ENCODE results near the gene WIPF3. TPM values are rescaled to one million over a fixed set of nuclear protein-coding genes. Genes with fewer than 3 reads are reported as not detected.

Gene WIPF3
- total RNA-seq, 1 experiment from 2014 or later, result 2.0 TPM

DNA sequence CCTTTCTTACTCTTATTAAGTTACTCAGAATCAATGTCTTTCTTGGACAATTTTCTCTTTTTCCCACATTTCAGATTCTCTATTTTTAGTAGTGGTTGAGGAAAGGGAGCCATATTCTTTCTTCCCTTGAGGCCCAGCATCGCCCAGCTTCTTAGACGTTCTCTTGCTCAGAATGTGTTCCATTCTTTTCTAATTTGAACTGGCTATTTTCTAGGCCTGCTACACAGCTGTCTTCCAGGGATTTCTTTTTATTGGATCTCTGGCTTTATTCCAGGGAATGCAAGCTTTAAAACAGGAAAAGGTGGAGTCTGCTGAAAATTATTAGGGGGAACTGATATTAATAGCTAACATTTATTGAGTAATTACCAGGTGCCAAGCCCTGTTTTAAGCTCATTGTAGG lies 58.3 kb downstream of the WIPF3 start:
- H3K27ac ChIP-seq (ENCODE audit: low read length), result no peak overlapping the region
- no peak for ATAC-seq
- intact Hi-C loops (cut with micrococcal nuclease; ENCODE audit: unreplicated experiment), result no loop called here
- no peaks in the 10 kb centered on the region for H3K36me3 ChIP-seq (ENCODE audit: control insufficient read depth, insufficient read depth, low read length)
- ChIA-PET POLR2A (no interaction called here), CTCF (no interaction called here)
- no peak for DNase-seq (ENCODE audit: low read depth, low spot score)
- H3K27me3 ChIP-seq (ENCODE audit: control insufficient read depth, insufficient read depth, low read length), result peaks cover 2% of the 10 kb centered on the region; the same call in 1 of the 2 replicates
- no TSS peak for BruUV-seq (replicated peaks)
- H3K4me3 ChIP-seq (ENCODE audit: low read depth in 2 of 2, low read length in 2 of 2), result no peak overlapping the region
- no peaks in the 10 kb centered on the region for H3K9me3 ChIP-seq (ENCODE audit: control insufficient read depth, insufficient read depth, low read depth, low read length)
- in situ Hi-C loops (cut with HindIII; ENCODE audit: low pct_unique_long_range_greater_than_20kb, low sequenced_read_pairs), result no loop called here
- TF ChIP-seq SIN3A (IDR thresholded peaks at IDR 0.05; ENCODE audit: borderline replicate concordance, insufficient read depth, low read depth, low read length), result no peak
- TF ChIP-seq, protein P1, sequence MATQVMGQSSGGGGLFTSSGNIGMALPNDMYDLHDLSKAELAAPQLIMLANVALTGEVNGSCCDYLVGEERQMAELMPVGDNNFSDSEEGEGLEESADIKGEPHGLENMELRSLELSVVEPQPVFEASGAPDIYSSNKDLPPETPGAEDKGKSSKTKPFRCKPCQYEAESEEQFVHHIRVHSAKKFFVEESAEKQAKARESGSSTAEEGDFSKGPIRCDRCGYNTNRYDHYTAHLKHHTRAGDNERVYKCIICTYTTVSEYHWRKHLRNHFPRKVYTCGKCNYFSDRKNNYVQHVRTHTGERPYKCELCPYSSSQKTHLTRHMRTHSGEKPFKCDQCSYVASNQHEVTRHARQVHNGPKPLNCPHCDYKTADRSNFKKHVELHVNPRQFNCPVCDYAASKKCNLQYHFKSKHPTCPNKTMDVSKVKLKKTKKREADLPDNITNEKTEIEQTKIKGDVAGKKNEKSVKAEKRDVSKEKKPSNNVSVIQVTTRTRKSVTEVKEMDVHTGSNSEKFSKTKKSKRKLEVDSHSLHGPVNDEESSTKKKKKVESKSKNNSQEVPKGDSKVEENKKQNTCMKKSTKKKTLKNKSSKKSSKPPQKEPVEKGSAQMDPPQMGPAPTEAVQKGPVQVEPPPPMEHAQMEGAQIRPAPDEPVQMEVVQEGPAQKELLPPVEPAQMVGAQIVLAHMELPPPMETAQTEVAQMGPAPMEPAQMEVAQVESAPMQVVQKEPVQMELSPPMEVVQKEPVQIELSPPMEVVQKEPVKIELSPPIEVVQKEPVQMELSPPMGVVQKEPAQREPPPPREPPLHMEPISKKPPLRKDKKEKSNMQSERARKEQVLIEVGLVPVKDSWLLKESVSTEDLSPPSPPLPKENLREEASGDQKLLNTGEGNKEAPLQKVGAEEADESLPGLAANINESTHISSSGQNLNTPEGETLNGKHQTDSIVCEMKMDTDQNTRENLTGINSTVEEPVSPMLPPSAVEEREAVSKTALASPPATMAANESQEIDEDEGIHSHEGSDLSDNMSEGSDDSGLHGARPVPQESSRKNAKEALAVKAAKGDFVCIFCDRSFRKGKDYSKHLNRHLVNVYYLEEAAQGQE (IDR thresholded peaks at IDR 0.05; ENCODE audit: insufficient read depth in 1 of 2, low read depth in 2 of 2, low read length in 1 of 2), result no peak
- TF ChIP-seq TCF7L2 (IDR thresholded peaks at IDR 0.05; ENCODE audit: low read depth, low read length), result no peak
- TF ChIP-seq POLR2AphosphoS5 (IDR thresholded peaks at IDR 0.05; ENCODE audit: low read depth, low read length), result no peak
- TF ChIP-seq, protein P2, sequence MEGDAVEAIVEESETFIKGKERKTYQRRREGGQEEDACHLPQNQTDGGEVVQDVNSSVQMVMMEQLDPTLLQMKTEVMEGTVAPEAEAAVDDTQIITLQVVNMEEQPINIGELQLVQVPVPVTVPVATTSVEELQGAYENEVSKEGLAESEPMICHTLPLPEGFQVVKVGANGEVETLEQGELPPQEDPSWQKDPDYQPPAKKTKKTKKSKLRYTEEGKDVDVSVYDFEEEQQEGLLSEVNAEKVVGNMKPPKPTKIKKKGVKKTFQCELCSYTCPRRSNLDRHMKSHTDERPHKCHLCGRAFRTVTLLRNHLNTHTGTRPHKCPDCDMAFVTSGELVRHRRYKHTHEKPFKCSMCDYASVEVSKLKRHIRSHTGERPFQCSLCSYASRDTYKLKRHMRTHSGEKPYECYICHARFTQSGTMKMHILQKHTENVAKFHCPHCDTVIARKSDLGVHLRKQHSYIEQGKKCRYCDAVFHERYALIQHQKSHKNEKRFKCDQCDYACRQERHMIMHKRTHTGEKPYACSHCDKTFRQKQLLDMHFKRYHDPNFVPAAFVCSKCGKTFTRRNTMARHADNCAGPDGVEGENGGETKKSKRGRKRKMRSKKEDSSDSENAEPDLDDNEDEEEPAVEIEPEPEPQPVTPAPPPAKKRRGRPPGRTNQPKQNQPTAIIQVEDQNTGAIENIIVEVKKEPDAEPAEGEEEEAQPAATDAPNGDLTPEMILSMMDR (IDR thresholded peaks at IDR 0.05), result no peak
- H3K4me1 ChIP-seq (ENCODE audit: control insufficient read depth, insufficient read depth, low read length), result peaks cover 3% of the 10 kb centered on the region; the same call in 1 of the 2 replicates

DNA sequence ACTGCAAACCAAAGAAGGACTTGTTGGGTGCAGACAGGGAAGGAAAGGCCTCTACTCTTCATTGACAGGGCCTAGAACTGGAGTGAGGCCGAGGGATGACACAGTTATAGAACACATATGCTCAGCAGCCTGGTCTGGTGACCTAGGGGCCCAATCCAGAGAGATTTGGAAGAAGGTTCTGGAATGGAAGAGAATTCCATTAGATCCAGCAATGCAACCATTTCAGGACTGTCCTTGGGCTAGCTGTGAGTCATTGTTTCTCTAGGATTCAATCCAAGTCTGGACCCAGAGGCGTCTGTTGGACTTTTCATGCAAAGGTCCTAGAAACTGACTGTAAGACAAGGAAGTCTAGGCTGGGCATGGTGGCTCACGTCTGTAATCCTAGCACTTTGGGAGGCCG lies 59.2 kb downstream of the WIPF3 start:
- H3K36me3 ChIP-seq (ENCODE audit: control insufficient read depth, insufficient read depth, low read length), result no peaks in the 10 kb centered on the region
- H3K4me1 ChIP-seq (ENCODE audit: control insufficient read depth, insufficient read depth, low read length), result peaks cover 3% of the 10 kb centered on the region; the same call in 1 of the 2 replicates
- peaks cover 2% of the 10 kb centered on the region; the same call in 1 of the 2 replicates for H3K27me3 ChIP-seq (ENCODE audit: control insufficient read depth, insufficient read depth, low read length)
- in situ Hi-C loops (cut with HindIII; ENCODE audit: low pct_unique_long_range_greater_than_20kb, low sequenced_read_pairs), result no loop called here
- CTCF ChIA-PET, result no interaction called here
- BruUV-seq (replicated peaks), result no TSS peak
- peak; percentile 80 for ATAC-seq
- intact Hi-C loops (cut with micrococcal nuclease; ENCODE audit: unreplicated experiment), result no loop called here
- POLR2A ChIA-PET, result no interaction called here
- TF ChIP-seq, protein P2 (IDR thresholded peaks at IDR 0.05), result no peak
- TF ChIP-seq TCF7L2 (IDR thresholded peaks at IDR 0.05; ENCODE audit: low read depth, low read length), result no peak
- TF ChIP-seq, protein P1 (IDR thresholded peaks at IDR 0.05; ENCODE audit: insufficient read depth in 1 of 2, low read depth in 2 of 2, low read length in 1 of 2), result no peak
- TF ChIP-seq POLR2AphosphoS5 (IDR thresholded peaks at IDR 0.05; ENCODE audit: low read depth, low read length), result no peak
- no peak for TF ChIP-seq SIN3A (IDR thresholded peaks at IDR 0.05; ENCODE audit: borderline replicate concordance, insufficient read depth, low read depth, low read length)
- H3K4me3 ChIP-seq (ENCODE audit: low read depth in 2 of 2, low read length in 2 of 2), result no peak overlapping the region
- H3K9me3 ChIP-seq (ENCODE audit: control insufficient read depth, insufficient read depth, low read depth, low read length), result no peaks in the 10 kb centered on the region
- no peak overlapping the region for H3K27ac ChIP-seq (ENCODE audit: low read length)
- no peak for DNase-seq (ENCODE audit: low read depth, low spot score)
